Stimulated activated CD8-positive, alpha-beta memory T cell treated with anti-CD3 and anti-CD28 coated beads, Interleukin-15, amount 100 ng/mL, for 1 hour (primary cell): Measurements from ENCODE around the gene SLC35A3.

Source experiments
- DNase-seq: peaks from one replicate; pipeline ENCODE4 v3.0.0-alpha.2; 2020; ENCODE audit warnings: low read depth

SLC35A3 gene

DNA sequence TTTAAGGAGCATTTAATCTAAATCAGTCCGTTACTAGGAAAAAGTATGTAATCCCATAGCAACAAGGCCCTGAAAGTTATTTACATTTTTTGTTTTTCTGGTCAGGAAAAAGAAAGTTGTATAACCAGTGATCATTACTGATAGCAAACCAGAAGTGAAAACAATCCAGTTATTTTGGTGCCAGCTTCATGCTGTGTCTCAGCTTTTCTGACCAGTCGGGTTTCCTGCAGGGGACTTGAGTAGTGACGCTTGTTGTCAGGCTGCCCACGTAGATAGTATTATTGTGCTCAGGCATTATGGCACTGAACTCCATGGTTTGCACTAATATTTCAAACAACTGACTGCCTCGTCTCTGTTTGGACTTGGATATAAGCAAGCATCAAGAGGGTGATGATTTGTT, 107.7 kb downstream of the SLC35A3 start:
- no peak for DNase-seq

DNA sequence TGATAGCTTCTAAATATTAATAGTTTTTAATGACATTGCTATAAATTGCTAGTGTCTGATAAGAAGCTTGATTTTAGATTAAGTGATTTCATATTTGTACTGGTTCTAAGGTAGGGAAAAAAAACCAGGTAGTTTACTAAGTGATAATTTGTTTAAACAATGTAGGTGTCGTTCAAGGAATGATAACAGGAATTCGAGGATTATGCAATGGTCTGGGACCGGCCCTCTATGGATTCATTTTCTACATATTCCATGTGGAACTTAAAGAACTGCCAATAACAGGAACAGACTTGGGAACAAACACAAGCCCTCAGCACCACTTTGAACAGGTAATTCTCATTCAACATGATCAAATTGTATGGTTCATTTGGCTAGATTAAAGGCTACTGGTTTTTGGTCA, 110.5 kb downstream of the SLC35A3 start:
- DNase-seq: no peak
